ENCODE data around the gene ADCY2.

Gene ADCY2

GRCh38 chr5:7845557-7845956 is 449.6 kb downstream of the ADCY2 start:
- no peak overlapping the region for H3K9ac ChIP-seq
- TF ChIP-seq CTCF (conservative IDR thresholded peaks at IDR 0.05; ENCODE audit: low read depth, low read length), result no peak
- H3K27ac ChIP-seq, result no peak overlapping the region
- H3K79me2 ChIP-seq (ENCODE audit: insufficient read depth, low read depth), result no peaks in the 10 kb centered on the region
- H2AFZ ChIP-seq (ENCODE audit: low read depth), result no peak overlapping the region
- H3K36me3 ChIP-seq (ENCODE audit: insufficient read depth), result no peaks in the 10 kb centered on the region
- H3K4me3 ChIP-seq (IDR thresholded peaks at IDR 0.05; ENCODE audit: insufficient read depth, low read depth, low read length), result no peak overlapping the region
- H3K27me3 ChIP-seq (ENCODE audit: insufficient read depth, low read depth), result no peaks in the 10 kb centered on the region
- H3K4me1 ChIP-seq (ENCODE audit: low read depth, poor library complexity, severe bottlenecking), result no peaks in the 10 kb centered on the region
- H3K4me2 ChIP-seq, result no peak overlapping the region
- no peaks in the 10 kb centered on the region for H4K20me1 ChIP-seq (ENCODE audit: insufficient read depth)

DNA sequence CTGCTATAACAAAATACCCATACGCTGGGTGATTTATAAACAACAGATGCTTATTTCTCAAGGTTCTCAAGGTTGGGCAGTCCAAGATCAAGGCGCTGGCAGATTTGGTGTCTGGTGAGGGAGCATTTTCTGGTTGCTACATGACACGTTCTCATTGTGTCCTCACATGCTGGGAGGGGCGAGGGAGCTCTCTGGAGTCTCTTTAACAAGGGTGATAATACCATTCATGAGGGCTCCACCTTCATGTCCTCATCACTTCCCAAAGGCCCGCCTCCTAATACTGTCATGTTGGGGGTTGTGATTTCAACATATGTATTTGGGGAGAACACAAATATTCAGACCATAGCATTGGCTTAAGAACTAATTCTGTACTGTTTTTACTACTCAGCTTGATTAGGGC is 450.4 kb downstream of the ADCY2 start:
- TF ChIP-seq CTCF (conservative IDR thresholded peaks at IDR 0.05; ENCODE audit: low read depth, low read length), result no peak
- no peaks in the 10 kb centered on the region for H4K20me1 ChIP-seq (ENCODE audit: insufficient read depth)
- H3K27ac ChIP-seq, result no peak overlapping the region
- no peak overlapping the region for H2AFZ ChIP-seq (ENCODE audit: low read depth)
- H3K9ac ChIP-seq, result no peak overlapping the region
- H3K4me3 ChIP-seq (IDR thresholded peaks at IDR 0.05; ENCODE audit: insufficient read depth, low read depth, low read length), result no peak overlapping the region
- H3K4me2 ChIP-seq, result no peak overlapping the region
- H3K27me3 ChIP-seq (ENCODE audit: insufficient read depth, low read depth), result no peaks in the 10 kb centered on the region
- H3K79me2 ChIP-seq (ENCODE audit: insufficient read depth, low read depth), result no peaks in the 10 kb centered on the region
- H3K4me1 ChIP-seq (ENCODE audit: low read depth, poor library complexity, severe bottlenecking), result no peaks in the 10 kb centered on the region
- no peaks in the 10 kb centered on the region for H3K36me3 ChIP-seq (ENCODE audit: insufficient read depth)

- Histone ChIP-seq H3K27ac (no peak overlapping the region), H4K20me1 (ENCODE audit: insufficient read depth) (no peaks in the 10 kb centered on the region), H3K4me1 (ENCODE audit: low read depth, poor library complexity, severe bottlenecking) (peaks cover 3% of the 10 kb centered on the region), H3K79me2 (ENCODE audit: insufficient read depth, low read depth) (no peaks in the 10 kb centered on the region), H3K4me2 (no peak overlapping the region), H2AFZ (ENCODE audit: low read depth) (no peak overlapping the region), H3K4me3 (IDR thresholded peaks at IDR 0.05; ENCODE audit: insufficient read depth, low read depth, low read length) (no peak overlapping the region), H3K36me3 (ENCODE audit: insufficient read depth) (no peaks in the 10 kb centered on the region), H3K27me3 (ENCODE audit: insufficient read depth, low read depth) (no peaks in the 10 kb centered on the region), H3K9ac (no peak overlapping the region)
- TF ChIP-seq CTCF (conservative IDR thresholded peaks at IDR 0.05; ENCODE audit: low read depth, low read length), result no peak
Measured at GRCh38 chr5:7848296-7848695, 452.4 kb downstream of the ADCY2 start.

- H4K20me1 ChIP-seq (ENCODE audit: insufficient read depth), result no peaks in the 10 kb centered on the region
- H3K9ac ChIP-seq, result no peak overlapping the region
- H3K4me3 ChIP-seq (IDR thresholded peaks at IDR 0.05; ENCODE audit: insufficient read depth, low read depth, low read length), result no peak overlapping the region
- H3K79me2 ChIP-seq (ENCODE audit: insufficient read depth, low read depth), result no peaks in the 10 kb centered on the region
- peaks cover 3% of the 10 kb centered on the region for H3K4me1 ChIP-seq (ENCODE audit: low read depth, poor library complexity, severe bottlenecking)
- no peaks in the 10 kb centered on the region for H3K36me3 ChIP-seq (ENCODE audit: insufficient read depth)
- H3K4me2 ChIP-seq, result no peak overlapping the region
- no peak overlapping the region for H3K27ac ChIP-seq
- TF ChIP-seq CTCF (conservative IDR thresholded peaks at IDR 0.05; ENCODE audit: low read depth, low read length), result no peak
- H2AFZ ChIP-seq (ENCODE audit: low read depth), result no peak overlapping the region
- no peaks in the 10 kb centered on the region for H3K27me3 ChIP-seq (ENCODE audit: insufficient read depth, low read depth)
Measured at GRCh38 chr5:7849681-7850394, 453.9 kb downstream of the ADCY2 start.

All from KMS-11 (cell line).